HCT116 (cell line): ENCODE data around the gene COL5A1. TPM values are rescaled to one million over a fixed set of nuclear protein-coding genes. Genes with fewer than 3 reads are reported as not detected.

Experiments used
- ATAC-seq: fragments of 200-7000 bp; cut with Tn5 transposase; 2 replicates; pipeline ENCODE4 v1.9.1; 2020; ENCODE audit warnings: mild to moderate bottlenecking, moderate library complexity
- BruUV-seq: library from RNA; stranded (reverse); fragments of 400-500 nt; replicated peaks from 2 replicates; lab custom pipeline; 2021; lab: Mats Ljungman, UMichigan
- CTCF ChIA-PET: fragments of 300-600 bp; sonication (Branson Sonifier 250); formaldehyde crosslinking; loops from one replicate; lab custom pipeline; 2021; ENCODE audit warnings: antibody characterized with exemption; lab: Charles Lee
- POLR2A ChIA-PET: fragments of 300-600, 350-600 bp; sonication (Branson Sonifier 250); formaldehyde crosslinking; loops from one replicate; lab custom pipeline; 2021; ENCODE audit warnings: antibody characterized with exemption; lab: Charles Lee
- RAD21 ChIA-PET, 2 experiments: fragments of 300-600 bp; sonication (Branson Sonifier 250); formaldehyde crosslinking; loops; one replicate each; lab custom pipeline; 2023; ENCODE audit warnings: low total read pairs in 2 of 2; ENCODE audit not compliant: uncharacterized antibody in 2 of 2, unreplicated experiment in 2 of 2, low non-redundant PET in 1 of 2; lab: Charles Lee
- DNase-seq: peaks from one replicate; pipeline ENCODE4 v3.0.0-alpha.2; 2010; ENCODE audit warnings: low read depth, low spot score
- H2AFZ ChIP-seq: fragments of 200-600 bp; shearing (Covaris generic), sonication (generic); 2 replicates; pipeline ENCODE4 v1.6.1; 2017; ENCODE audit warnings: low read depth, mixed run types, mixed read lengths, antibody characterized with exemption, low read length; ENCODE audit not compliant: poor library complexity, severe bottlenecking
- H3K27ac ChIP-seq: 2 replicates; pipeline ENCODE4 v1.5.1; 2012; ENCODE audit warnings: low read depth, low read length
- H3K27me3 ChIP-seq: fragments of 200-600 bp; sonication (generic); 2 replicates; pipeline ENCODE4 v1.6.1; 2016; ENCODE audit warnings: mixed run types, low read length, mixed read lengths; ENCODE audit not compliant: insufficient read depth
- H3K36me3 ChIP-seq, 2 experiments: fragments of 200-500 bp in 1 of 2; fragments of 200-600 bp in 1 of 2; sonication (Bioruptor generic) in 1 of 2; sonication (generic) in 1 of 2; 2 replicates each; pipeline versions ENCODE4 v1.5.1 to v1.6.1; 2014 to 2016; ENCODE audit warnings: low read length in 2 of 2, inconsistent platforms in 1 of 2, mixed read lengths in 1 of 2, mixed run types in 1 of 2; ENCODE audit not compliant: insufficient read depth in 2 of 2, control insufficient read depth in 1 of 2
- H3K4me1 ChIP-seq, 2 experiments: fragments of 200-600 bp in 1 of 2; sonication (generic) in 1 of 2; 2 replicates each; pipeline versions ENCODE4 v1.5.1 to v1.6.1; 2012 to 2017; ENCODE audit warnings: low read length in 2 of 2, inconsistent platforms in 1 of 2, mild to moderate bottlenecking in 1 of 2, mixed read lengths in 1 of 2, mixed run types in 1 of 2, moderate library complexity in 1 of 2; ENCODE audit not compliant: insufficient read depth in 2 of 2, control insufficient read depth in 1 of 2
- H3K4me2 ChIP-seq: fragments of 200-600 bp; sonication (generic); 2 replicates; pipeline ENCODE4 v1.6.1; 2017; ENCODE audit warnings: mixed run types, low read length, mixed read lengths
- H3K4me3 ChIP-seq, 2 experiments: fragments of 200-600 bp in 1 of 2; sonication (generic) in 1 of 2; replicated peaks in 1 of 2; 2 replicates each; pipeline ENCODE4 v1.5.1; 2011 to 2016; ENCODE audit warnings: low read length in 2 of 2, control low read depth in 1 of 2, low read depth in 1 of 2, mild to moderate bottlenecking in 1 of 2, mixed read lengths in 1 of 2, mixed run types in 1 of 2
- H3K79me2 ChIP-seq: fragments of 200-600 bp; sonication (generic); 2 replicates; pipeline ENCODE4 v1.6.1; 2017; ENCODE audit warnings: mild to moderate bottlenecking, mixed run types, low read length, moderate library complexity, mixed read lengths; ENCODE audit not compliant: insufficient read depth
- H3K9ac ChIP-seq: fragments of 200-600 bp; sonication (generic); 2 replicates; pipeline ENCODE4 v1.6.1; 2016; ENCODE audit warnings: low read length, mixed read lengths
- H3K9me2 ChIP-seq: fragments of 200-600 bp; sonication (generic), shearing (Covaris generic); 2 replicates; pipeline ENCODE4 v1.6.1; 2017; ENCODE audit warnings: mixed run types, mild to moderate bottlenecking, moderate library complexity; ENCODE audit not compliant: insufficient read depth
- H3K9me3 ChIP-seq, 2 experiments: fragments of 200-500 bp in 1 of 2; fragments of 200-600 bp in 1 of 2; sonication (Bioruptor generic) in 1 of 2; sonication (generic) in 1 of 2; 2 replicates each; pipeline ENCODE4 v1.6.1; 2014 to 2017; ENCODE audit warnings: low read length in 2 of 2, mixed read lengths in 2 of 2, inconsistent platforms in 1 of 2, low read depth in 1 of 2, mild to moderate bottlenecking in 1 of 2, mixed run types in 1 of 2, moderate library complexity in 1 of 2; ENCODE audit not compliant: control insufficient read depth in 1 of 2, insufficient read depth in 1 of 2
- H4K20me1 ChIP-seq: fragments of 200-600 bp; sonication (generic), shearing (Covaris generic); 2 replicates; pipeline ENCODE4 v1.6.1; 2017; ENCODE audit warnings: mixed run types, mild to moderate bottlenecking, moderate library complexity; ENCODE audit not compliant: insufficient read depth
- ATF3 ChIP-seq: IDR thresholded peaks from 2 replicates; pipeline ENCODE4 v1.6.1; 2012
- CBX3 ChIP-seq: IDR thresholded peaks from 2 replicates; pipeline ENCODE4 v1.6.1; 2012; ENCODE audit warnings: low read depth
- CEBPB ChIP-seq: IDR thresholded peaks from 2 replicates; pipeline ENCODE4 v1.6.1; 2012; ENCODE audit warnings: low read depth
- CTCF ChIP-seq, 3 experiments: fragments of 200-600 bp in 1 of 3; sonication (generic) in 1 of 3; IDR thresholded peaks in 2 of 3; conservative IDR thresholded peaks in 1 of 3; 2 replicates each; pipeline ENCODE4 v1.5.1; 2012 to 2017; ENCODE audit warnings: low read depth in 2 of 3, low read length in 2 of 3, antibody characterized with exemption in 1 of 3, borderline replicate concordance in 1 of 3, control low read depth in 1 of 3, mild to moderate bottlenecking in 1 of 3, mixed read lengths in 1 of 3, mixed run types in 1 of 3, moderate library complexity in 1 of 3; ENCODE audit not compliant: insufficient read depth in 1 of 3
- EGR1 ChIP-seq: IDR thresholded peaks from 2 replicates; pipeline ENCODE4 v1.6.1; 2012; ENCODE audit warnings: low read depth
- ELF1 ChIP-seq: IDR thresholded peaks from 2 replicates; pipeline ENCODE4 v1.6.1; 2012; ENCODE audit warnings: low read depth, borderline replicate concordance
- EZH2 ChIP-seq: fragments of 200-600 bp; sonication (generic); IDR thresholded peaks from 2 replicates; pipeline ENCODE4 v1.6.1; 2017; ENCODE audit warnings: antibody characterized with exemption, mixed run types
- EZH2phosphoT487 ChIP-seq: fragments of 200-600 bp; IDR thresholded peaks from 2 replicates; pipeline ENCODE4 v1.6.1; 2018; ENCODE audit warnings: antibody characterized with exemption, borderline replicate concordance
- FOSL1 ChIP-seq: IDR thresholded peaks from 2 replicates; pipeline ENCODE4 v1.6.1; 2012; ENCODE audit warnings: low read depth
- MAX ChIP-seq: IDR thresholded peaks from 2 replicates; pipeline ENCODE4 v1.6.1; 2012
- POLR2A ChIP-seq: IDR thresholded peaks from 2 replicates; pipeline ENCODE4 v1.7.0; 2011; ENCODE audit warnings: borderline replicate concordance; ENCODE audit not compliant: insufficient read depth, insufficient read length; ENCODE audit errors: extremely low read depth
- POLR2AphosphoS5 ChIP-seq: IDR thresholded peaks from 2 replicates; pipeline ENCODE4 v1.6.1; 2011; ENCODE audit warnings: mild to moderate bottlenecking, low read depth, low read length, moderate library complexity
- RAD21 ChIP-seq: IDR thresholded peaks from 2 replicates; pipeline ENCODE4 v1.6.1; 2012; ENCODE audit warnings: low read depth, mild to moderate bottlenecking
- SIN3A ChIP-seq: IDR thresholded peaks from 2 replicates; pipeline ENCODE4 v1.6.1; 2012; ENCODE audit warnings: low read depth
- SP1 ChIP-seq: IDR thresholded peaks from 2 replicates; pipeline ENCODE4 v1.6.1; 2012; ENCODE audit warnings: low read depth
- SRF ChIP-seq: IDR thresholded peaks from 2 replicates; pipeline ENCODE4 v1.6.1; 2012; ENCODE audit warnings: low read depth
- TCF7L2 ChIP-seq: IDR thresholded peaks from 2 replicates; pipeline ENCODE4 v1.7.0; 2011; ENCODE audit warnings: borderline replicate concordance, inconsistent platforms; ENCODE audit not compliant: insufficient read depth, insufficient read length; ENCODE audit errors: extremely low read depth
- YY1 ChIP-seq: IDR thresholded peaks from 2 replicates; pipeline ENCODE4 v1.6.1; 2011; ENCODE audit warnings: low read length, low read depth, moderate library complexity, mild to moderate bottlenecking; ENCODE audit not compliant: insufficient replicate concordance; ENCODE audit errors: extremely low read depth
- ZFX ChIP-seq: fragments of 450-650 bp; IDR thresholded peaks from 2 replicates; pipeline ENCODE4 v1.6.1; 2017
- ZNF274 ChIP-seq: fragments of 200-500 bp; sonication (Bioruptor generic); IDR thresholded peaks from 2 replicates; pipeline ENCODE4 v1.6.1; 2014; ENCODE audit warnings: mild to moderate bottlenecking, low read depth, low read length, inconsistent platforms
- intact Hi-C: fragments of 100-400 bp; cut with micrococcal nuclease; formaldehyde crosslinking; loops from 2 replicates; pipeline ENCODE4 v1.10.0; 2022
- total RNA-seq: library from RNA; stranded (reverse); gene quantifications from one replicate; pipeline ENCODE4 v1.2.1, GENCODE V29; 2021; ENCODE audit not compliant: unreplicated experiment

Gene COL5A1
- total RNA-seq, 1 experiment from 2014 or later, result 0.30 TPM

GRCh38 chr9:134794663-134795370, 153.2 kb downstream of the COL5A1 start:
- ChIA-PET RAD21 (interaction anchor here in 1 of 2 experiments (0.7 kb wide), 1 partner anchor 253 kb away, joined by 3 read pairs; no protein-coding TSS in a partner anchor), CTCF (no interaction called here), POLR2A (no interaction called here)
- Histone ChIP-seq H3K9ac (no peak overlapping the region), H3K4me3 (no peak overlapping the region), H3K79me2 (no peaks in the 10 kb centered on the region), H3K9me3 (no peaks in the 10 kb centered on the region), H3K27me3 (no peaks in the 10 kb centered on the region; the same call in 1 of the 2 replicates), H3K4me1 (no peaks in the 10 kb centered on the region), H3K36me3 (no peaks in the 10 kb centered on the region), H3K4me2 (no peak overlapping the region), H4K20me1 (no peaks in the 10 kb centered on the region), H3K27ac (no peak overlapping the region), H2AFZ (no peak overlapping the region), H3K9me2 (no peaks in the 10 kb centered on the region)
- DNase-seq, result no peak
- ATAC-seq, result no peak
- no TSS peak for BruUV-seq
- intact Hi-C loops, result no loop called here
- TF ChIP-seq SRF (no peak), SIN3A (no peak), EZH2 (no peak), POLR2AphosphoS5 (no peak), FOSL1 (no peak), ZFX (no peak), ZNF274 (no peak), ELF1 (no peak), CTCF (IDR thresholded peaks at IDR 0.05 in 2 of 3, conservative IDR thresholded peaks at IDR 0.05 in 1 of 3; ENCODE audit: borderline replicate concordance in 1 of 3, insufficient read depth in 1 of 3, low read depth in 2 of 3, low read length in 2 of 3) (no peak), ATF3 (no peak), TCF7L2 (no peak), YY1 (no peak), MAX (no peak), POLR2A (no peak), CBX3 (no peak), SP1 (no peak), RAD21 (no peak), EZH2phosphoT487 (no peak), EGR1 (no peak), CEBPB (no peak)
